B cell (primary cell): ENCODE data around the gene TLK2. TPM values are rescaled to one million over a fixed set of nuclear protein-coding genes. Genes with fewer than 3 reads are reported as not detected.

Experiments
- ATAC-seq: fragments of 200-7000 bp; cut with Tn5 transposase; one replicate; pipeline ENCODE4 v1.10.0; 2021; ENCODE audit warnings: low read depth, mild to moderate bottlenecking, moderate number of reproducible peaks, moderate library complexity
- CTCF ChIA-PET: fragments of 350-600 bp; sonication (Branson Sonifier 250); formaldehyde crosslinking; loops from one replicate; lab custom pipeline; 2021; ENCODE audit warnings: antibody characterized with exemption, inconsistent platforms; lab: Charles Lee
- POLR2A ChIA-PET: fragments of 350-600 bp; sonication (Branson Sonifier 250); formaldehyde crosslinking; loops from one replicate; lab custom pipeline; 2021; ENCODE audit warnings: antibody characterized with exemption; lab: Charles Lee
- DNase-seq: peaks from one replicate; pipeline ENCODE4 v3.0.0; 2013
- H2AFZ ChIP-seq: 2 replicates; pipeline ENCODE4 v1.6.1; 2012; ENCODE audit warnings: mild to moderate bottlenecking, low read depth, low read length; ENCODE audit not compliant: insufficient read depth, poor library complexity, severe bottlenecking
- H3K27ac ChIP-seq, 2 donors: 1 replicate in 1 of 2; 2 replicates in 1 of 2; pipeline ENCODE4 v1.5.1; 2012 to 2013; ENCODE audit warnings: low read length in 2 of 2, mild to moderate bottlenecking in 2 of 2, moderate library complexity in 1 of 2
- H3K27me3 ChIP-seq, 4 experiments: fragments of 200-600 bp in 1 of 4; sonication (generic) in 1 of 4; replicated peaks in 1 of 4; 1 replicate in 2 of 4; 2 replicates in 2 of 4; pipeline versions ENCODE4 v1.6.1 to v1.7.0; 2013 to 2016; ENCODE audit warnings: low read length in 3 of 4, mild to moderate bottlenecking in 2 of 4, mixed read lengths in 1 of 4, moderate library complexity in 1 of 4; ENCODE audit not compliant: insufficient read depth in 4 of 4, control insufficient read depth in 3 of 4; ENCODE audit errors: control extremely low read depth in 1 of 4
- H3K36me3 ChIP-seq, 2 experiments: replicated peaks in 1 of 2; 1 replicate in 1 of 2; 2 replicates in 1 of 2; pipeline versions ENCODE4 v1.6.1 to v1.7.1; 2013; ENCODE audit warnings: low read length in 1 of 2; ENCODE audit not compliant: insufficient read depth in 2 of 2, control insufficient read depth in 1 of 2; ENCODE audit errors: control extremely low read depth in 1 of 2, extremely low read depth in 1 of 2
- H3K4me1 ChIP-seq, 2 donors: fragments of 200-600 bp in 1 of 2; sonication (generic) in 1 of 2; 1 replicate in 1 of 2; 2 replicates in 1 of 2; pipeline versions ENCODE4 v1.5.1 to v1.6.1; 2013 to 2017; ENCODE audit warnings: low read length in 2 of 2; ENCODE audit not compliant: control insufficient read depth in 2 of 2, insufficient read depth in 2 of 2
- H3K4me2 ChIP-seq: replicated peaks from 2 replicates; pipeline ENCODE3; 2012; ENCODE audit warnings: mild to moderate bottlenecking, low read depth, low read length; ENCODE audit not compliant: poor library complexity, severe bottlenecking
- H3K4me3 ChIP-seq, 5 experiments: fragments of 200-600 bp in 1 of 5; sonication (generic) in 1 of 5; 1 replicate in 3 of 5; 2 replicates in 2 of 5; pipeline versions ENCODE4 v1.5.1 to v1.7.0; 2011 to 2016; ENCODE audit warnings: low read length in 4 of 5, mild to moderate bottlenecking in 4 of 5, low read depth in 2 of 5, control low read depth in 1 of 5, moderate library complexity in 1 of 5; ENCODE audit not compliant: insufficient read depth in 1 of 5; ENCODE audit errors: control extremely low read depth in 1 of 5, extremely low read depth in 1 of 5
- H3K79me2 ChIP-seq: fragments of 200-600 bp; sonication (generic); one replicate; pipeline ENCODE4 v1.6.0; 2016; ENCODE audit warnings: low read length; ENCODE audit not compliant: control insufficient read depth, insufficient read depth
- H3K9ac ChIP-seq: fragments of 200-600 bp; sonication (generic); 2 replicates; pipeline ENCODE4 v1.6.1; 2017; ENCODE audit warnings: mild to moderate bottlenecking, low read length, moderate library complexity
- H3K9me3 ChIP-seq, 3 donors: one replicate each; pipeline versions ENCODE4 v1.6.1 to v1.7.1; 2013; ENCODE audit warnings: low read length in 2 of 3; ENCODE audit not compliant: control insufficient read depth in 2 of 3, insufficient read depth in 1 of 3; ENCODE audit errors: control extremely low read depth in 1 of 3
- H4K20me1 ChIP-seq: 2 replicates; pipeline ENCODE4 v1.6.0; 2012; ENCODE audit warnings: mild to moderate bottlenecking, low read length; ENCODE audit not compliant: insufficient read depth, control insufficient read depth, poor library complexity, severe bottlenecking
- H3K27ac Mint-ChIP-seq: one replicate; pipeline ENCODE4 v1.8.0; 2021; ENCODE audit warnings: mixed read lengths
- H3K27me3 Mint-ChIP-seq: one replicate; pipeline ENCODE4 v1.8.0; 2021; ENCODE audit warnings: mixed read lengths
- H3K4me1 Mint-ChIP-seq: one replicate; pipeline ENCODE4 v1.8.0; 2021; ENCODE audit warnings: mixed read lengths
- H3K4me3 Mint-ChIP-seq: one replicate; pipeline ENCODE4 v1.8.0; 2021; ENCODE audit warnings: mixed read lengths
- H3K9me3 Mint-ChIP-seq: one replicate; pipeline ENCODE4 v1.8.0; 2022; ENCODE audit warnings: mixed read lengths; ENCODE audit not compliant: insufficient read depth
- EZH2 ChIP-seq: IDR thresholded peaks from 2 replicates; pipeline ENCODE4 v1.6.1; 2012; ENCODE audit warnings: borderline replicate concordance, low read depth, mild to moderate bottlenecking, moderate library complexity, low read length; ENCODE audit not compliant: insufficient read depth, poor library complexity, severe bottlenecking
- WGBS: methylation state at CpG from one replicate; pipeline ENCODE4 v1.1.5; 2013; ENCODE audit warnings: missing lambda C conversion rate; ENCODE audit not compliant: insufficient coverage; 5-methylcytosine and 5-hydroxymethylcytosine counted together
- intact Hi-C: fragments of 100-400 bp; cut with micrococcal nuclease; formaldehyde crosslinking; loops from one replicate; pipeline ENCODE4 v1.10.0; 2022
- polyA plus RNA-seq: library from polyadenylated mRNA; depleted of rRNA; stranded (reverse); fragments of >200 nt; gene quantifications from 2 replicates; pipeline ENCODE4 v1.2.3, GENCODE V29; 2012
- total RNA-seq, 2 donors: library from RNA; stranded (reverse); fragments of 120-200 nt in 1 of 2; gene quantifications; 1 replicate in 1 of 2; 2 replicates in 1 of 2; pipeline versions ENCODE4 v1.2.3 to v1.2.4, GENCODE V29; 2013 to 2022
- TF ChIP-seq, protein P1 (sequence below): fragments of 200-600 bp; IDR thresholded peaks from one replicate; pipeline ENCODE4 v1.8.0; 2022; ENCODE audit warnings: antibody characterized with exemption, mild to moderate bottlenecking

Gene TLK2
- total and polyA plus RNA-seq, 2 donors (not counting 1 experiment from before 2014, with no cell fraction given): 36.3 to 75.3 TPM

DNA sequence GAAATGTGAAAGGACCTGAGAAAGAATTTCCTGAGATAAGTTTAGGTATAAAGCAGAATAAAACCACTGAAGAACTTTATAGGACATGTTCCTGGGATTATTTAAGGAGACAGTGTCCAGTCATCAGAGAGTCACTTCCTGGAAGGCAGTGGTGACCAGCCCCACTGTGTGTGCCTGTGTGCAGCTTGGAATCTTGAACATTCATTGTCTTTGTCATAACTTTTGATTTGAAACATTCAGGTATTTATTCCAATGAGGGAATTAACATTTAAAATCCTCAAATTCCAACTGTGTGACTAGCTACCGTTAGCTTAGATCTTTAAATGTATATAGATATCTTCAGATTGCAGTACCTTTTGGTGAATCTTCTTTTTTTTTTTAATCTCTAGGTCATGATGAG lies 87.2 kb downstream of the TLK2 start:
- DNase-seq: no peak
- H3K4me1 ChIP-seq: no peaks in the 10 kb centered on the region
- H3K27ac Mint-ChIP-seq: no peak overlapping the region
- no peaks in the 10 kb centered on the region for H3K9me3 Mint-ChIP-seq
- H3K9ac ChIP-seq: no peak overlapping the region
- no peaks in the 10 kb centered on the region for H3K27me3 Mint-ChIP-seq
- H3K4me2 ChIP-seq: no peak overlapping the region
- no peak overlapping the region for H2AFZ ChIP-seq
- no peak overlapping the region for H3K4me3 ChIP-seq
- H3K4me3 Mint-ChIP-seq: no peak overlapping the region
- H3K27ac ChIP-seq: no peak overlapping the region
- WGBS: no CpG with 5 or more reads among the region's 1 CpG
- H3K27me3 ChIP-seq: no peaks in the 10 kb centered on the region
- no peaks in the 10 kb centered on the region for H4K20me1 ChIP-seq
- no peaks in the 10 kb centered on the region for H3K79me2 ChIP-seq
- no peaks in the 10 kb centered on the region for H3K4me1 Mint-ChIP-seq
- no peak for ATAC-seq
- intact Hi-C loops: no loop called here
- CTCF ChIA-PET: no interaction called here
- POLR2A ChIA-PET: no interaction called here
- no peak for TF ChIP-seq EZH2
- TF ChIP-seq, protein P1, sequence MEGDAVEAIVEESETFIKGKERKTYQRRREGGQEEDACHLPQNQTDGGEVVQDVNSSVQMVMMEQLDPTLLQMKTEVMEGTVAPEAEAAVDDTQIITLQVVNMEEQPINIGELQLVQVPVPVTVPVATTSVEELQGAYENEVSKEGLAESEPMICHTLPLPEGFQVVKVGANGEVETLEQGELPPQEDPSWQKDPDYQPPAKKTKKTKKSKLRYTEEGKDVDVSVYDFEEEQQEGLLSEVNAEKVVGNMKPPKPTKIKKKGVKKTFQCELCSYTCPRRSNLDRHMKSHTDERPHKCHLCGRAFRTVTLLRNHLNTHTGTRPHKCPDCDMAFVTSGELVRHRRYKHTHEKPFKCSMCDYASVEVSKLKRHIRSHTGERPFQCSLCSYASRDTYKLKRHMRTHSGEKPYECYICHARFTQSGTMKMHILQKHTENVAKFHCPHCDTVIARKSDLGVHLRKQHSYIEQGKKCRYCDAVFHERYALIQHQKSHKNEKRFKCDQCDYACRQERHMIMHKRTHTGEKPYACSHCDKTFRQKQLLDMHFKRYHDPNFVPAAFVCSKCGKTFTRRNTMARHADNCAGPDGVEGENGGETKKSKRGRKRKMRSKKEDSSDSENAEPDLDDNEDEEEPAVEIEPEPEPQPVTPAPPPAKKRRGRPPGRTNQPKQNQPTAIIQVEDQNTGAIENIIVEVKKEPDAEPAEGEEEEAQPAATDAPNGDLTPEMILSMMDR: no peak
- H3K9me3 ChIP-seq: no peaks in the 10 kb centered on the region
- peaks cover 21 to 26% of the 10 kb centered on the region in 2 experiments for H3K36me3 ChIP-seq

DNA sequence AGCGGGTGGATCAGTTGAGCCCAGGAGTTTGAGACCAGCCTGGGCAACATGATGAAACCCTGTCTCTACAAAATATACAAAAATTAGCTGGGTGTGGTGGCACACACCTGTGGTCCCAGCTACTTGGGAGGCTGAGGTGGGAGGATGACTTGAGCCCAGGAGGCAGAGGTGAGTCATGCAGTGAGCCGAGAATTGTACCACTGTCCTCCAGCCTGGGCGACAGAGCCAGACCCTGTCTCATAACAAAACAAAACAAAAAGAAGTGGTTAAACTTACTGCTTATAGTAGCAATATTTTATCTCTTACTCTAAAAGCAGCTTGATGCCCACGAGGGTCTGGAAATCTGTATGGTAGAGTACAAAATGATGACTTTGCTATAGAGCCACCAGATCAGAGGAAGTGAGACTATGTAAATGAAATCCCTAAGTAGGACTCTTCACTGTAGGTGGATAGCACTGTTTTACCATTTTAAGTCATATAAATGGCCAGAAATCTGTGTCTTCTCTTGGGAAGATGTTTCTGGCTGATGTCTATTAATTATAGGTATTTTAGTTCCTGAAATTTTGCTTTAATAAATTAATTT lies 88.5 kb downstream of the TLK2 start:
- H3K27ac Mint-ChIP-seq: no peak overlapping the region
- no peak for DNase-seq
- Histone ChIP-seq H3K4me1 (no peaks in the 10 kb centered on the region), H3K27me3 (no peaks in the 10 kb centered on the region), H4K20me1 (no peaks in the 10 kb centered on the region), H2AFZ (no peak overlapping the region), H3K27ac (no peak overlapping the region), H3K4me2 (no peak overlapping the region), H3K9ac (no peak overlapping the region), H3K36me3 (peaks cover 19 to 25% of the 10 kb centered on the region in 2 experiments), H3K79me2 (no peaks in the 10 kb centered on the region), H3K4me3 (no peak overlapping the region), H3K9me3 (peaks cover 0 to 1% (median 0%) of the 10 kb centered on the region in 3 donors)
- ATAC-seq: no peak
- H3K4me3 Mint-ChIP-seq: no peak overlapping the region
- TF ChIP-seq EZH2: no peak
- TF ChIP-seq, protein P1: no peak
- no peaks in the 10 kb centered on the region for H3K4me1 Mint-ChIP-seq
- POLR2A ChIA-PET: no interaction called here
- H3K9me3 Mint-ChIP-seq: no peaks in the 10 kb centered on the region
- intact Hi-C loops: no loop called here
- 100% methylated on average over 1 of the region's 4 CpGs for WGBS
- no peaks in the 10 kb centered on the region for H3K27me3 Mint-ChIP-seq
- CTCF ChIA-PET: no interaction called here
